ENCODE results near the gene TBC1D3B. TPM values are rescaled to one million over a fixed set of nuclear protein-coding genes. Genes with fewer than 3 reads are reported as not detected.

TBC1D3B gene
- polyA plus RNA-seq, 1 experiment = 1.3 TPM

DNA sequence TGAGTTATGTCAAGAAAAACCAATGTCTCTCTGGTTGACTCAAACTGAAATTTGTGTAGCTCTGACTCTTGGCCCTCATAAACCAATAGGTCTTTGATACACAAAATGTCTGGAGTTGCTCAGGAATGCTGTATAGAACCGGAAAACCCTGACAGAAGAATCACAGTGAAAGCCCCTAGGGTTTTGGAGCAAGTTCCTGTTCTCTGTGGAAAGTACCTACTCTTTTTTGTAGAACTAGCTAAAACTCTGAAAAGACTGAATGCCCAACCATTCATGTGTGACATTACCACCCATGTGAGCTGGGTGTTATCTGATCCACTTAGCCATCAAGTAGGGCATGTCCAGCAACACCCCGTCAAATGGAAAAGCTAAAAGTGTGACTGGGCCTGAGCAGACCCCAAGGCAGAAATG, 44.0 kb downstream of the TBC1D3B start:
- no peak for DNase-seq (ENCODE audit: low read depth, low spot score)
- TF ChIP-seq, protein P1, sequence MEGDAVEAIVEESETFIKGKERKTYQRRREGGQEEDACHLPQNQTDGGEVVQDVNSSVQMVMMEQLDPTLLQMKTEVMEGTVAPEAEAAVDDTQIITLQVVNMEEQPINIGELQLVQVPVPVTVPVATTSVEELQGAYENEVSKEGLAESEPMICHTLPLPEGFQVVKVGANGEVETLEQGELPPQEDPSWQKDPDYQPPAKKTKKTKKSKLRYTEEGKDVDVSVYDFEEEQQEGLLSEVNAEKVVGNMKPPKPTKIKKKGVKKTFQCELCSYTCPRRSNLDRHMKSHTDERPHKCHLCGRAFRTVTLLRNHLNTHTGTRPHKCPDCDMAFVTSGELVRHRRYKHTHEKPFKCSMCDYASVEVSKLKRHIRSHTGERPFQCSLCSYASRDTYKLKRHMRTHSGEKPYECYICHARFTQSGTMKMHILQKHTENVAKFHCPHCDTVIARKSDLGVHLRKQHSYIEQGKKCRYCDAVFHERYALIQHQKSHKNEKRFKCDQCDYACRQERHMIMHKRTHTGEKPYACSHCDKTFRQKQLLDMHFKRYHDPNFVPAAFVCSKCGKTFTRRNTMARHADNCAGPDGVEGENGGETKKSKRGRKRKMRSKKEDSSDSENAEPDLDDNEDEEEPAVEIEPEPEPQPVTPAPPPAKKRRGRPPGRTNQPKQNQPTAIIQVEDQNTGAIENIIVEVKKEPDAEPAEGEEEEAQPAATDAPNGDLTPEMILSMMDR (IDR thresholded peaks at IDR 0.05; ENCODE audit: low read depth, low read length) = no peak
- Histone ChIP-seq H3K4me3 (ENCODE audit: low read depth, low read length) (no peak overlapping the region), H3K9me3 (ENCODE audit: control insufficient read depth, insufficient read depth, low read length) (no peaks in the 10 kb centered on the region), H3K27ac (ENCODE audit: low read depth, low read length) (no peak overlapping the region), H3K27me3 (ENCODE audit: control insufficient read depth, insufficient read depth, low read length) (peaks cover 3% of the 10 kb centered on the region)
- POLR2A ChIA-PET = no interaction called here
- CTCF ChIA-PET = interaction anchor here (0.9 to 3.2 kb wide), 2 partner anchors 17 to 351 kb away, joined by 3 to 36 read pairs; no protein-coding TSS in a partner anchor

DNA sequence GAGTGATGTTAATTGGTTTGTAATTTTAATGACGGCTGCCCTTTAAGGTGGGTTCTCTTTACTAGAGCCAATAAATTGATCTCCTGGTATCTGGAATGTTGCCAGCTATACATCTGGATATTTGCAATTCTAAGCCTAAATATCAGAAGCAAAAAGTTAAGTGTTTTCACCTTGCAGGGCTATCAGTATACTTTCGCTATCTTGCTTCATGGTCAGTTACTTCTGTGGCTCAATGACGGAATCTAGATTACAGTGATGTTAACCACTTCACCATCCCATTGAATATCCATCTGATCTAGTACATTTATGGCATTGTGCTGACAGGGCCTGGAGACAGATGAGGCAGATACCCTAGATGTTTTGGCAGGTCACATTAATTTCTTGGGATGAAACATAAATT, 44.5 kb downstream of the TBC1D3B start:
- Histone ChIP-seq H3K27me3 (ENCODE audit: control insufficient read depth, insufficient read depth, low read length) (peaks cover 3% of the 10 kb centered on the region), H3K4me3 (ENCODE audit: low read depth, low read length) (no peak overlapping the region), H3K9me3 (ENCODE audit: control insufficient read depth, insufficient read depth, low read length) (no peaks in the 10 kb centered on the region), H3K27ac (ENCODE audit: low read depth, low read length) (no peak overlapping the region)
- CTCF ChIA-PET = interaction anchor here (0.9 to 3.2 kb wide), 2 partner anchors 17 to 351 kb away, joined by 3 to 36 read pairs; no protein-coding TSS in a partner anchor
- DNase-seq (ENCODE audit: low read depth, low spot score) = no peak
- POLR2A ChIA-PET = no interaction called here
- TF ChIP-seq, protein P1 (IDR thresholded peaks at IDR 0.05; ENCODE audit: low read depth, low read length) = no peak

DNA sequence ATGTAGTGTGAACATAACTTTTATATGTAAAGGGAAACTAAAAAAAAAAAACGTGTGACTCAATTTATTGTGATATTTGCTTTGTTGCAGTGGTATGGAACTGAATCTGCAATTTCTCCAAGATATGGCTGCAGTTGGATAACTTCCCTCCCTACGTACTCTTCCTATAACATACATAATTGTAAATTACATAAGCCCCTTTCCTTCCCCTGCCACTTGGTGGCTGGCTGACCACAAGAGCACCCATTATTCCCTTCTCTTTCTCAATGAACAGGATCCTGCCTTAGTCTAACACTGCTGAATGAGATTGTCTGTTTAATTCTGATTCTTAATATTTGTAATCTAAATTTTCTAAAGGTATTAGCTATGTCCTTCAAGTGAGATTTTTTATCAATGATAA, 45.0 kb downstream of the TBC1D3B start:
- Histone ChIP-seq H3K9me3 (ENCODE audit: control insufficient read depth, insufficient read depth, low read length) (no peaks in the 10 kb centered on the region), H3K27me3 (ENCODE audit: control insufficient read depth, insufficient read depth, low read length) (peaks cover 3% of the 10 kb centered on the region), H3K27ac (ENCODE audit: low read depth, low read length) (no peak overlapping the region), H3K4me3 (ENCODE audit: low read depth, low read length) (no peak overlapping the region)
- CTCF ChIA-PET = interaction anchor here (3.2 kb wide), 1 partner anchor 18 kb away, joined by 36 read pairs; no protein-coding TSS in a partner anchor
- TF ChIP-seq, protein P1 (IDR thresholded peaks at IDR 0.05; ENCODE audit: low read depth, low read length) = no peak
- DNase-seq (ENCODE audit: low read depth, low spot score) = no peak
- POLR2A ChIA-PET = no interaction called here

DNA sequence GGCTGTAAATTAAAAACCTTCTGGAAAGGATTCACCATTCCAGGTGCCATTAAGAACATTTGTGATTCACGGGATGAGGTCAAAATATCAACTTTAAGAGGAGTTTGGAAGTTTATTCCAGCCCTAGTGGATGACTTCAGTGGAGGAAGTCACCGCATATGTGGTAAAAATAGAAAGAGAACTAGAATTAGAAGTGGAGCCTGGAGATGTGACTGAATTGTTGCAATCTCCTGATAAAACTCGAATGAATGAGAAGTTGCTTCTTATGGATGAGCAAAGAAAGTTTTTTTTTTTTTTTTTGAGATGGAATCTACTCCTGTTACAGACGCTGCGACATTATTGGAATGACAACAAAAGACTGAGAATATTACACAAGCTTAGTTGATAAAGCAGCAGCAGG, 46.1 kb downstream of the TBC1D3B start:
- CTCF ChIA-PET = interaction anchor here (2.6 kb wide), 1 partner anchor 19 kb away, joined by 17 read pairs; no protein-coding TSS in a partner anchor

DNA sequence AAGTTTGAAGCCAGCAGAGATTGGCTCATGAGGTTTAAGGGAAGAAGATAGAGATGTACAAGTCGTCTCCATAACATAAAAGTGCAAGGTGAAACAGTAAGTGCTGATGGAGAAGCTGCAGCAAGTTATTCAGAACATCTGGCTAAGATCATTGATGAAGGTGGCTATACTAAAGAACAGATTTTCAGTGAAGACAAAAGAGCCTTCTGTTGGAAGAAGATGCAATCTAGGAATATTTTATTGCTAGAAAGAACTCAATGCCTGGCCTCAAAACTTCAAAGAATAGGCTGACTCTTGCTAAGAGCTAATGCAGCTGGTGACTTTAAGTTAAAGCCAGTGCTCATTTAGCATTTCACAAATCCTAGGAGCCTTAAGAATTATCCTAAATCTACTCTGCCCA, 46.8 kb downstream of the TBC1D3B start:
- no peak overlapping the region for H3K27ac ChIP-seq (ENCODE audit: low read depth, low read length)
- DNase-seq (ENCODE audit: low read depth, low spot score) = no peak
- ChIA-PET POLR2A (no interaction called here), CTCF (interaction anchor here (2.6 kb wide), 1 partner anchor 19 kb away, joined by 17 read pairs; no protein-coding TSS in a partner anchor)
- peaks cover 3% of the 10 kb centered on the region for H3K27me3 ChIP-seq (ENCODE audit: control insufficient read depth, insufficient read depth, low read length)
- peaks cover 10% of the 10 kb centered on the region for H3K9me3 ChIP-seq (ENCODE audit: control insufficient read depth, insufficient read depth, low read length)
- TF ChIP-seq, protein P1 (IDR thresholded peaks at IDR 0.05; ENCODE audit: low read depth, low read length) = no peak
- no peak overlapping the region for H3K4me3 ChIP-seq (ENCODE audit: low read depth, low read length)

More for the DNA sequence above, 46.1 kb downstream of the TBC1D3B start:
- POLR2A ChIA-PET = no interaction called here
- TF ChIP-seq, protein P1 (IDR thresholded peaks at IDR 0.05; ENCODE audit: low read depth, low read length) = no peak
- H3K27ac ChIP-seq (ENCODE audit: low read depth, low read length) = no peak overlapping the region
- no peak overlapping the region for H3K4me3 ChIP-seq (ENCODE audit: low read depth, low read length)
- no peak for DNase-seq (ENCODE audit: low read depth, low spot score)
- peaks cover 3% of the 10 kb centered on the region for H3K27me3 ChIP-seq (ENCODE audit: control insufficient read depth, insufficient read depth, low read length)
- H3K9me3 ChIP-seq (ENCODE audit: control insufficient read depth, insufficient read depth, low read length) = peaks cover 3% of the 10 kb centered on the region

All from AG04450 (cell line).